Psoas muscle (tissue), 8 donors: ENCODE data around the gene PICALM. TPM values are rescaled to one million over a fixed set of nuclear protein-coding genes. Genes with fewer than 3 reads are reported as not detected.

Experiments used
- ATAC-seq, 4 donors: fragments of 200-7000 bp; cut with Tn5 transposase; one replicate each; pipeline ENCODE4 v1.9.1; 2020; ENCODE audit warnings: moderate library complexity in 3 of 4, mild to moderate bottlenecking in 2 of 4
- DNase-seq, 2 donors: peaks; one replicate each; pipeline ENCODE4 v3.0.0-alpha.2; 2020
- H3K27ac ChIP-seq: fragments of 200-600 bp; one replicate; pipeline ENCODE4 v1.8.0; 2022
- H3K27me3 ChIP-seq, 3 donors: fragments of 200-600 bp in 1 of 3; one replicate each; pipeline versions ENCODE4 v1.6.1 to v1.8.0; 2013 to 2022; ENCODE audit warnings: low read length in 2 of 3, mild to moderate bottlenecking in 2 of 3, moderate library complexity in 1 of 3; ENCODE audit not compliant: insufficient read depth in 3 of 3
- H3K36me3 ChIP-seq, 2 donors: fragments of 200-600 bp in 1 of 2; one replicate each; pipeline versions ENCODE4 v1.6.1 to v1.8.0; 2013 to 2022; ENCODE audit warnings: low read depth in 1 of 2, mild to moderate bottlenecking in 1 of 2, moderate library complexity in 1 of 2; ENCODE audit not compliant: insufficient read depth in 1 of 2
- H3K4me1 ChIP-seq: fragments of 200-600 bp; one replicate; pipeline ENCODE4 v1.8.0; 2022
- H3K4me3 ChIP-seq: fragments of 200-600 bp; one replicate; pipeline ENCODE4 v1.8.0; 2022; ENCODE audit warnings: mild to moderate bottlenecking
- H3K9me3 ChIP-seq: fragments of 200-600 bp; one replicate; pipeline ENCODE4 v1.8.0; 2022
- CTCF ChIP-seq: fragments of 200-600 bp; IDR thresholded peaks from one replicate; pipeline ENCODE4 v1.8.0; 2022; ENCODE audit warnings: antibody characterized with exemption
- whole genome bisulfite sequencing, 3 donors: extraction: QIAGEN DNeasy Blood & Tissue Kit; methylation state at CpG; one replicate each; pipeline versions ENCODE4 v1.1.6 to v1.1.7; 2013; 5-methylcytosine and 5-hydroxymethylcytosine counted together
- intact Hi-C, 2 donors: fragments of 100-400 bp; cut with DNase I; formaldehyde crosslinking; loops; one replicate each; pipeline versions ENCODE4 v1.11.0 to v1.14.2; 2022
- polyA plus RNA-seq, 3 donors: library from polyadenylated mRNA; stranded (reverse); fragments of 200-250 nt; gene quantifications; one replicate each; pipeline ENCODE4 v1.2.3, GENCODE V29; 2013
- total RNA-seq, 4 donors: library from RNA; stranded (reverse); fragmentation: NEBNext Ultra II Directional in 2 of 4; extraction: Animal tissue kit (Norgen Biotek cat#: 25700) in 2 of 4; gene quantifications; one replicate each; pipeline versions ENCODE4 v1.2.1 to v1.2.4, GENCODE V29; 2021 to 2023
- donor health status: healthy with polysubstance abuse.
- donor health status: DM: no; HTN: no; CAD: no; lungs with moderate emphysema.
- donor health status: Bipolar disorder and iron deficiency.
- donor health status: healthy.
- donor health status: DM: yes; HTN: yes; CAD: no.
- donor health status: DM: no; HTN: no; CAD: no.
- donor health status: DM: no; HTN: no; CAD: no.
- donor health status: DM: yes; HTN: yes; CAD: no.

Gene PICALM
- total and polyA plus RNA-seq, 7 donors: 42.0 to 123 (median 89.1) TPM

- peak overlapping the region; percentile 7 for H3K27ac ChIP-seq
- no peak overlapping the region for H3K4me3 ChIP-seq
- no peak for TF ChIP-seq CTCF
- DNase-seq: no peak
- H3K4me1 ChIP-seq: no peaks in the 10 kb centered on the region
- H3K9me3 ChIP-seq: no peaks in the 10 kb centered on the region
- peaks cover 5 to 78% of the 10 kb centered on the region in 2 donors for H3K36me3 ChIP-seq
- WGBS, 3 donors: 87 to 91% (median 88%) methylated on average over 3 of the region's 3 CpGs
- no peaks in the 10 kb centered on the region for H3K27me3 ChIP-seq
- no peak for ATAC-seq
- intact Hi-C loops: no loop called here
Observed at GRCh38 chr11:86021377-86021776, 47.5 kb downstream of the PICALM start.

- intact Hi-C loops: loop anchor here in 1 of 2 donors (10.0 kb wide), 1 partner anchor 47 kb away; the partner anchor contains the start of gene PICALM
- Histone ChIP-seq H3K27me3 (no peaks in the 10 kb centered on the region), H3K4me1 (peaks cover 5% of the 10 kb centered on the region), H3K4me3 (no peak overlapping the region), H3K27ac (no peak overlapping the region), H3K36me3 (peaks cover 4 to 69% of the 10 kb centered on the region in 2 donors), H3K9me3 (no peaks in the 10 kb centered on the region)
- no peak for DNase-seq
- no peak for ATAC-seq
- 98 to 100% (median 99%) methylated on average over 1 of the region's 1 CpG for whole genome bisulfite sequencing, 3 donors
- no peak for TF ChIP-seq CTCF
Observed at GRCh38 chr11:86018249-86018648, 50.6 kb downstream of the PICALM start.

- H3K4me1 ChIP-seq: peaks cover 9% of the 10 kb centered on the region
- no peaks in the 10 kb centered on the region for H3K9me3 ChIP-seq
- peaks cover 4 to 71% of the 10 kb centered on the region in 2 donors for H3K36me3 ChIP-seq
- no peak for TF ChIP-seq CTCF
- H3K4me3 ChIP-seq: no peak overlapping the region
- DNase-seq (no peak), ATAC-seq (no peak)
- H3K27me3 ChIP-seq: no peaks in the 10 kb centered on the region
- H3K27ac ChIP-seq: no peak overlapping the region
- intact Hi-C loops: loop anchor here in 1 of 2 donors (10.0 kb wide), 1 partner anchor 48 kb away; the partner anchor contains the start of gene PICALM
- WGBS, 3 donors: 79 to 84% (median 83%) methylated on average over 2 of the region's 2 CpGs
Observed at GRCh38 chr11:86016451-86016850, 52.4 kb downstream of the PICALM start.

GRCh38 chr11:86015699-86016098 is 53.2 kb downstream of the PICALM start:
- Histone ChIP-seq H3K36me3 (peaks cover 4 to 71% of the 10 kb centered on the region in 2 donors), H3K9me3 (no peaks in the 10 kb centered on the region), H3K4me1 (peaks cover 16% of the 10 kb centered on the region), H3K4me3 (no peak overlapping the region), H3K27ac (no peak overlapping the region), H3K27me3 (no peaks in the 10 kb centered on the region)
- peak in 1 of 4 donors; percentile 30 for ATAC-seq
- intact Hi-C loops: loop anchor here in 1 of 2 donors (10.0 kb wide), 1 partner anchor 49 kb away; the partner anchor contains the start of gene PICALM
- WGBS, 3 donors: 80 to 88% (median 85%) methylated on average over 4 of the region's 4 CpGs
- DNase-seq: no peak
- no peak for TF ChIP-seq CTCF

- ATAC-seq: no peak
- 42 to 45% (median 43%) methylated on average over 2 of the region's 2 CpGs for WGBS, 3 donors
- no peak for TF ChIP-seq CTCF
- H3K27ac ChIP-seq: no peak overlapping the region
- H3K9me3 ChIP-seq: no peaks in the 10 kb centered on the region
- no peak overlapping the region for H3K4me3 ChIP-seq
- DNase-seq: no peak
- peaks cover 4 to 72% of the 10 kb centered on the region in 2 donors for H3K36me3 ChIP-seq
- intact Hi-C loops: loop anchor here in 1 of 2 donors (10.0 kb wide), 1 partner anchor 51 kb away; the partner anchor contains the start of gene PICALM
- peaks cover 21% of the 10 kb centered on the region for H3K4me1 ChIP-seq
- no peaks in the 10 kb centered on the region for H3K27me3 ChIP-seq
Observed at GRCh38 chr11:86014221-86014620, 54.7 kb downstream of the PICALM start.
